Liver (tissue), 9 donors: Measurements from ENCODE around the gene ZNF432. TPM values are rescaled to one million over a fixed set of nuclear protein-coding genes. Genes with fewer than 3 reads are reported as not detected.
"Not testable (repeated sequence)": the region's sequence is repeated elsewhere in the genome, so short reads cannot be mapped to it uniquely, and the experiment has no call there.

Experiments
- DNase-seq: peaks from one replicate; pipeline ENCODE4 v3.0.0-alpha.2; 2017; ENCODE audit warnings: low spot score
- H3K27ac ChIP-seq, 2 donors: one replicate each; pipeline ENCODE4 v1.7.0; 2013; ENCODE audit warnings: inconsistent platforms in 2 of 2, low read length in 2 of 2, control low read depth in 1 of 2, low read depth in 1 of 2, mild to moderate bottlenecking in 1 of 2
- H3K27me3 ChIP-seq, 4 donors: one replicate each; pipeline versions ENCODE4 v1.6.1 to v1.7.0; 2013; ENCODE audit warnings: low read length in 3 of 4, inconsistent platforms in 1 of 4, mild to moderate bottlenecking in 1 of 4, moderate library complexity in 1 of 4; ENCODE audit not compliant: control insufficient read depth in 4 of 4, insufficient read depth in 4 of 4
- H3K36me3 ChIP-seq, 4 donors: one replicate each; pipeline versions ENCODE4 v1.6.1 to v1.7.0; 2013; ENCODE audit warnings: low read length in 3 of 4, mild to moderate bottlenecking in 3 of 4, low read depth in 1 of 4, moderate library complexity in 1 of 4; ENCODE audit not compliant: control insufficient read depth in 4 of 4, insufficient read depth in 3 of 4
- H3K4me1 ChIP-seq, 4 donors: one replicate each; pipeline versions ENCODE4 v1.6.1 to v1.7.0; 2013; ENCODE audit warnings: low read length in 3 of 4, mild to moderate bottlenecking in 3 of 4, moderate library complexity in 1 of 4; ENCODE audit not compliant: control insufficient read depth in 4 of 4, insufficient read depth in 4 of 4
- H3K4me3 ChIP-seq, 3 donors: one replicate each; pipeline versions ENCODE4 v1.6.1 to v1.7.0; 2013; ENCODE audit warnings: low read length in 3 of 3, control low read depth in 1 of 3, low read depth in 1 of 3, mild to moderate bottlenecking in 1 of 3
- H3K9ac ChIP-seq, 2 donors: one replicate each; pipeline ENCODE4 v1.7.0; 2013; ENCODE audit warnings: low read length in 2 of 2, mild to moderate bottlenecking in 2 of 2, moderate library complexity in 2 of 2, control low read depth in 1 of 2, low read depth in 1 of 2
- H3K9me3 ChIP-seq, 4 donors: one replicate each; pipeline versions ENCODE4 v1.6.1 to v1.7.0; 2013; ENCODE audit warnings: low read length in 3 of 4; ENCODE audit not compliant: control insufficient read depth in 4 of 4
- EGR1 ChIP-seq, 2 donors: IDR thresholded peaks; 2 replicates each; pipeline ENCODE4 v1.6.1; 2016 to 2018; ENCODE audit warnings: antibody characterized with exemption in 2 of 2, low read depth in 2 of 2
- FOXA1 ChIP-seq: IDR thresholded peaks from 2 replicates; pipeline ENCODE4 v1.6.1; 2016; ENCODE audit warnings: antibody characterized with exemption
- FOXA2 ChIP-seq: IDR thresholded peaks from 2 replicates; pipeline ENCODE4 v1.6.1; 2016; ENCODE audit warnings: antibody characterized with exemption
- GABPA ChIP-seq, 2 donors: IDR thresholded peaks in 1 of 2; conservative IDR thresholded peaks in 1 of 2; 2 replicates each; pipeline ENCODE4 v1.6.1; 2016; ENCODE audit warnings: antibody characterized with exemption in 2 of 2, mild to moderate bottlenecking in 1 of 2, moderate library complexity in 1 of 2
- HNF4G ChIP-seq: IDR thresholded peaks from 2 replicates; pipeline ENCODE4 v1.6.1; 2016; ENCODE audit warnings: antibody characterized with exemption
- NR2F2 ChIP-seq: IDR thresholded peaks from 2 replicates; pipeline ENCODE4 v1.6.1; 2016; ENCODE audit warnings: antibody characterized with exemption
- RAD21 ChIP-seq, 2 donors: IDR thresholded peaks; 2 replicates each; pipeline ENCODE4 v1.6.1; 2016; ENCODE audit warnings: antibody characterized with exemption in 2 of 2, mild to moderate bottlenecking in 2 of 2
- TAF1 ChIP-seq: conservative IDR thresholded peaks from 2 replicates; pipeline ENCODE4 v1.6.1; 2016; ENCODE audit warnings: antibody characterized with exemption, mild to moderate bottlenecking
- YY1 ChIP-seq: IDR thresholded peaks from 2 replicates; pipeline ENCODE4 v1.6.1; 2016; ENCODE audit warnings: antibody characterized with exemption, mild to moderate bottlenecking
- WGBS: extraction: QIAGEN DNeasy Blood & Tissue Kit; methylation state at CpG from one replicate; pipeline ENCODE4 v1.1.7; 2013; 5-methylcytosine and 5-hydroxymethylcytosine counted together
- polyA plus RNA-seq, 2 donors: library from polyadenylated mRNA; stranded (reverse) in 1 of 2; unstranded in 1 of 2; fragments of 200-250 nt in 1 of 2; fragments of >200 nt in 1 of 2; fragmentation: Nextera tagmentation in 1 of 2; extraction: Ambion mirVana in 1 of 2; gene quantifications; one replicate each; pipeline versions ENCODE4 v1.2.1 to v1.2.3, GENCODE V29; 2013 to 2015
- total RNA-seq, 2 donors: library from RNA; depleted of rRNA; stranded (reverse); fragments of >200 nt; gene quantifications; one replicate each; pipeline ENCODE4 v1.2.3, GENCODE V29; 2014
- TF ChIP-seq, protein P1 (sequence below): IDR thresholded peaks from 2 replicates; pipeline ENCODE4 v1.6.1; 2016; ENCODE audit warnings: antibody characterized with exemption
- TF ChIP-seq, protein P2 (sequence below): IDR thresholded peaks from 2 replicates; pipeline ENCODE4 v1.6.1; 2016; ENCODE audit warnings: antibody characterized with exemption
- TF ChIP-seq, protein P3 (sequence below): fragments of 150-350 bp; IDR thresholded peaks from 2 replicates; pipeline ENCODE4 v1.5.1; 2017; ENCODE audit warnings: improper control_type of control experiment, low read depth, low read length; ENCODE audit not compliant: missing input control
- donor health status: healthy.
- donor health status: healthy.
- donor health status: healthy.
- donor health status: healthy.
- donor health status: healthy.

The ZNF432 gene
- total and polyA plus RNA-seq, 4 donors: 0.83 to 4.8 (median 1.9) TPM

GRCh38 chr19:52065399-52065798, 16.8 kb upstream of the ZNF432 start:
- Histone ChIP-seq H3K36me3 (peaks cover 12 to 57% (median 47%) of the 10 kb centered on the region in 4 donors), H3K27ac (no peak overlapping the region), H3K9ac (no peak overlapping the region), H3K9me3 (peaks cover 67 to 90% (median 75%) of the 10 kb centered on the region in 4 donors), H3K4me3 (peak overlapping the region in 2 of 3 donors; percentile 46 to 81), H3K27me3 (no peaks in the 10 kb centered on the region), H3K4me1 (no peaks in the 10 kb centered on the region)
- WGBS: 99% methylated on average over 6 of the region's 6 CpGs
- TF ChIP-seq, protein P1, sequence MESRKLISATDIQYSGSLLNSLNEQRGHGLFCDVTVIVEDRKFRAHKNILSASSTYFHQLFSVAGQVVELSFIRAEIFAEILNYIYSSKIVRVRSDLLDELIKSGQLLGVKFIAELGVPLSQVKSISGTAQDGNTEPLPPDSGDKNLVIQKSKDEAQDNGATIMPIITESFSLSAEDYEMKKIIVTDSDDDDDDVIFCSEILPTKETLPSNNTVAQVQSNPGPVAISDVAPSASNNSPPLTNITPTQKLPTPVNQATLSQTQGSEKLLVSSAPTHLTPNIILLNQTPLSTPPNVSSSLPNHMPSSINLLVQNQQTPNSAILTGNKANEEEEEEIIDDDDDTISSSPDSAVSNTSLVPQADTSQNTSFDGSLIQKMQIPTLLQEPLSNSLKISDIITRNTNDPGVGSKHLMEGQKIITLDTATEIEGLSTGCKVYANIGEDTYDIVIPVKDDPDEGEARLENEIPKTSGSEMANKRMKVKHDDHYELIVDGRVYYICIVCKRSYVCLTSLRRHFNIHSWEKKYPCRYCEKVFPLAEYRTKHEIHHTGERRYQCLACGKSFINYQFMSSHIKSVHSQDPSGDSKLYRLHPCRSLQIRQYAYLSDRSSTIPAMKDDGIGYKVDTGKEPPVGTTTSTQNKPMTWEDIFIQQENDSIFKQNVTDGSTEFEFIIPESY: no peak
- TF ChIP-seq NR2F2 (no peak), FOXA2 (no peak), EGR1 (IDR thresholded peaks at IDR 0.05; ENCODE audit: low read depth in 2 of 2) (no peak), FOXA1 (no peak)
- TF ChIP-seq, protein P2, sequence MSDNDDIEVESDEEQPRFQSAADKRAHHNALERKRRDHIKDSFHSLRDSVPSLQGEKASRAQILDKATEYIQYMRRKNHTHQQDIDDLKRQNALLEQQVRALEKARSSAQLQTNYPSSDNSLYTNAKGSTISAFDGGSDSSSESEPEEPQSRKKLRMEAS: no peak
- DNase-seq: no peak

GRCh38 chr19:52056480-52056879, 7.8 kb upstream of the ZNF432 start:
- not testable (repeated sequence) for H3K27me3 ChIP-seq, H3K4me1 ChIP-seq, H3K9ac ChIP-seq, H3K36me3 ChIP-seq, DNase-seq, H3K27ac ChIP-seq, H3K4me3 ChIP-seq
- WGBS: 94% methylated on average over 3 of the region's 3 CpGs
- H3K9me3 ChIP-seq: peaks cover 18 to 54% (median 32%) of the 10 kb centered on the region in 4 donors

- Histone ChIP-seq H3K4me3 (peak overlapping the region in 2 of 3 donors; percentile 12 to 67), H3K9me3 (peaks cover 13 to 38% (median 16%) of the 10 kb centered on the region in 4 donors)
- H3K27ac ChIP-seq, H3K36me3 ChIP-seq, DNase-seq, H3K9ac ChIP-seq, H3K4me1 ChIP-seq, H3K27me3 ChIP-seq: not testable (repeated sequence)
- 89% methylated on average over 1 of the region's 1 CpG for WGBS
Observed at GRCh38 chr19:52051736-52052135, 3.1 kb upstream of the ZNF432 start.

- H3K27ac ChIP-seq: no peak overlapping the region
- no peaks in the 10 kb centered on the region for H3K27me3 ChIP-seq
- WGBS: 100% methylated on average over 4 of the region's 4 CpGs
- peaks cover 24 to 85% (median 80%) of the 10 kb centered on the region in 4 donors for H3K36me3 ChIP-seq
- DNase-seq: no peak
- H3K9me3 ChIP-seq: peaks cover 44 to 83% (median 62%) of the 10 kb centered on the region in 4 donors
- no peaks in the 10 kb centered on the region for H3K4me1 ChIP-seq
- TF ChIP-seq, protein P3, sequence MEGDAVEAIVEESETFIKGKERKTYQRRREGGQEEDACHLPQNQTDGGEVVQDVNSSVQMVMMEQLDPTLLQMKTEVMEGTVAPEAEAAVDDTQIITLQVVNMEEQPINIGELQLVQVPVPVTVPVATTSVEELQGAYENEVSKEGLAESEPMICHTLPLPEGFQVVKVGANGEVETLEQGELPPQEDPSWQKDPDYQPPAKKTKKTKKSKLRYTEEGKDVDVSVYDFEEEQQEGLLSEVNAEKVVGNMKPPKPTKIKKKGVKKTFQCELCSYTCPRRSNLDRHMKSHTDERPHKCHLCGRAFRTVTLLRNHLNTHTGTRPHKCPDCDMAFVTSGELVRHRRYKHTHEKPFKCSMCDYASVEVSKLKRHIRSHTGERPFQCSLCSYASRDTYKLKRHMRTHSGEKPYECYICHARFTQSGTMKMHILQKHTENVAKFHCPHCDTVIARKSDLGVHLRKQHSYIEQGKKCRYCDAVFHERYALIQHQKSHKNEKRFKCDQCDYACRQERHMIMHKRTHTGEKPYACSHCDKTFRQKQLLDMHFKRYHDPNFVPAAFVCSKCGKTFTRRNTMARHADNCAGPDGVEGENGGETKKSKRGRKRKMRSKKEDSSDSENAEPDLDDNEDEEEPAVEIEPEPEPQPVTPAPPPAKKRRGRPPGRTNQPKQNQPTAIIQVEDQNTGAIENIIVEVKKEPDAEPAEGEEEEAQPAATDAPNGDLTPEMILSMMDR: no peak
- TF ChIP-seq FOXA1 (no peak), TAF1 (no peak), YY1 (no peak), EGR1 (IDR thresholded peaks at IDR 0.05; ENCODE audit: low read depth in 2 of 2) (no peak), HNF4G (no peak), RAD21 (IDR thresholded peaks at IDR 0.05) (no peak), FOXA2 (no peak), GABPA (IDR thresholded peaks at IDR 0.05 in 1 of 2, conservative IDR thresholded peaks at IDR 0.05 in 1 of 2) (no peak)
- TF ChIP-seq, protein P2: no peak
- TF ChIP-seq, protein P1: no peak
- H3K4me3 ChIP-seq: peak overlapping the region in 2 of 3 donors; percentile 10 to 66
- no peak overlapping the region for H3K9ac ChIP-seq
Observed at GRCh38 chr19:52039169-52039568, 9.5 kb downstream of the ZNF432 start.
